ENCODE measurements around the gene EPB41L4B.
A peak's percentile ranks its signal among the peaks of the same experiment; 100 is the strongest.

Gene EPB41L4B

GRCh38 chr9:109168170-109168569 lies 152.7 kb downstream of the EPB41L4B start:
- TF ChIP-seq CTCF (conservative IDR thresholded peaks at IDR 0.05; ENCODE audit: low read depth): no peak
- ChIA-PET CTCF (interaction anchor here (2.0 kb wide), 1 partner anchor 15 kb away, joined by 6 read pairs; no protein-coding TSS in a partner anchor), POLR2A (ENCODE audit: low non-redundant PET) (interaction anchor here (0.6 kb wide), 1 partner anchor 48 kb away, joined by 3 read pairs; no protein-coding TSS in a partner anchor)
- peak; percentile 51 for DNase-seq (ENCODE audit: low spot score)
- no peak overlapping the region for H3K27ac ChIP-seq

GRCh38 chr9:109167716-109168115 lies 153.1 kb downstream of the EPB41L4B start:
- no peak for DNase-seq (ENCODE audit: low spot score)
- CTCF ChIA-PET: no interaction called here
- TF ChIP-seq CTCF (conservative IDR thresholded peaks at IDR 0.05; ENCODE audit: low read depth): no peak
- H3K27ac ChIP-seq: no peak overlapping the region
- POLR2A ChIA-PET (ENCODE audit: low non-redundant PET): no interaction called here

- TF ChIP-seq CTCF (conservative IDR thresholded peaks at IDR 0.05; ENCODE audit: low read depth): no peak
- no peak within 1 kb of the TSS for H3K27ac ChIP-seq
- POLR2A ChIA-PET (ENCODE audit: low non-redundant PET): no interaction called here
- CTCF ChIA-PET: interaction anchor here (1.2 kb wide), 1 partner anchor 16 kb away, joined by 3 read pairs; no protein-coding TSS in a partner anchor
- peak; percentile 44 for DNase-seq (ENCODE audit: low spot score)
These were observed 153.9 kb downstream of the EPB41L4B start, which contains the start of gene FRRS1L for GRCh38 chr9:109166771-109167601. FRRS1L (minus strand) TSS chr9:109167249; CDS start chr9:109167138, 111 bp downstream.

GRCh38 chr9:109166171-109166770 lies 154.6 kb downstream of the EPB41L4B start:
- CTCF ChIA-PET: interaction anchor here (1.2 kb wide), 1 partner anchor 17 kb away, joined by 3 read pairs; no protein-coding TSS in a partner anchor
- POLR2A ChIA-PET (ENCODE audit: low non-redundant PET): no interaction called here
- no peak for DNase-seq (ENCODE audit: low spot score)
- TF ChIP-seq CTCF (conservative IDR thresholded peaks at IDR 0.05; ENCODE audit: low read depth): no peak
- no peak overlapping the region for H3K27ac ChIP-seq

- TF ChIP-seq CTCF (conservative IDR thresholded peaks at IDR 0.05; ENCODE audit: low read depth): no peak
- no peak for DNase-seq (ENCODE audit: low spot score)
- ChIA-PET POLR2A (ENCODE audit: low non-redundant PET) (interaction anchor here (0.7 kb wide), 1 partner anchor 37 kb away, joined by 8 read pairs; no protein-coding TSS in a partner anchor), CTCF (interaction anchor here (0.6 kb wide), 1 partner anchor 1826 kb away, joined by 3 read pairs; no protein-coding TSS in a partner anchor)
- H3K27ac ChIP-seq: no peak overlapping the region
These were observed 156.8 kb downstream of the EPB41L4B start for GRCh38 chr9:109164042-109164441.

GRCh38 chr9:109163194-109163593 lies 157.7 kb downstream of the EPB41L4B start:
- CTCF ChIA-PET: no interaction called here
- H3K27ac ChIP-seq: no peak overlapping the region
- no peak for TF ChIP-seq CTCF (conservative IDR thresholded peaks at IDR 0.05; ENCODE audit: low read depth)
- no peak for DNase-seq (ENCODE audit: low spot score)
- POLR2A ChIA-PET (ENCODE audit: low non-redundant PET): no interaction called here
